ENCODE data around the gene FRMPD2.

FRMPD2 gene

GRCh38 chr10:48242171-48242904 is 32.2 kb downstream of the FRMPD2 start:
- no peak overlapping the region for H3K4me3 ChIP-seq (ENCODE audit: insufficient read depth, low read depth, low read length)
- 90 to 91% methylated on average over 15 of the region's 15 CpGs for WGBS, 2 experiments
- H3K36me3 ChIP-seq (ENCODE audit: control insufficient read depth, insufficient read depth, low read length), result no peaks in the 10 kb centered on the region
- no peak overlapping the region for H3K27ac ChIP-seq (ENCODE audit: insufficient read depth, low read depth, low read length, poor library complexity, severe bottlenecking)
- H3K4me1 ChIP-seq (ENCODE audit: control insufficient read depth, insufficient read depth, low read length), result no peaks in the 10 kb centered on the region
- H3K27me3 ChIP-seq (ENCODE audit: control insufficient read depth, insufficient read depth, low read length, poor library complexity, severe bottlenecking), result no peaks in the 10 kb centered on the region
- H3K9me3 ChIP-seq (ENCODE audit: control insufficient read depth, low read length), result no peaks in the 10 kb centered on the region

DNA sequence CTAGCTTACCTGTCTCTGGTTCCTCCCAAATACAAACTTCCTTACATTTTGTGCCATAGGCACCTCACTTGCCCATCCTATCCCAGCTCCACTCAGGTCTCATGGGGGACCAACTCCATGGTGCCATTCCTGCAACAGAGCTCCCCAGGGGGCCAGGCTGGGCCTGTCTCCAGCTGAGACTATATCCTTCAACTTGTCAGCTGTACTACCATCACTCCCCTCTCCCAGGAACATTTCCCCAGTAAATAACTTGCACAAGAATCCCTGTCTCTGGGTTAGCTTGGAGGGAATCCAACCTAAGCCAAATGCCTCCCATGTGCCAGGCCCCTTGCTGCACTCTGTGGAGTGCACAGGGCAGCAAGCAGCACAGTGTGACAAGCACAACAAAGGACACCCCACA is 33.2 kb downstream of the FRMPD2 start:
- H3K36me3 ChIP-seq (ENCODE audit: control insufficient read depth, insufficient read depth, low read length), result no peaks in the 10 kb centered on the region
- no peak overlapping the region for H3K4me3 ChIP-seq (ENCODE audit: insufficient read depth, low read depth, low read length)
- H3K27me3 ChIP-seq (ENCODE audit: control insufficient read depth, insufficient read depth, low read length, poor library complexity, severe bottlenecking), result no peaks in the 10 kb centered on the region
- no peaks in the 10 kb centered on the region for H3K4me1 ChIP-seq (ENCODE audit: control insufficient read depth, insufficient read depth, low read length)
- H3K9me3 ChIP-seq (ENCODE audit: control insufficient read depth, low read length), result no peaks in the 10 kb centered on the region
- no peak overlapping the region for H3K27ac ChIP-seq (ENCODE audit: insufficient read depth, low read depth, low read length, poor library complexity, severe bottlenecking)

- Histone ChIP-seq H3K36me3 (ENCODE audit: control insufficient read depth, insufficient read depth, low read length) (no peaks in the 10 kb centered on the region), H3K27me3 (ENCODE audit: control insufficient read depth, insufficient read depth, low read length, poor library complexity, severe bottlenecking) (no peaks in the 10 kb centered on the region), H3K4me1 (ENCODE audit: control insufficient read depth, insufficient read depth, low read length) (no peaks in the 10 kb centered on the region), H3K27ac (ENCODE audit: insufficient read depth, low read depth, low read length, poor library complexity, severe bottlenecking) (no peak overlapping the region), H3K9me3 (ENCODE audit: control insufficient read depth, low read length) (no peaks in the 10 kb centered on the region), H3K4me3 (ENCODE audit: insufficient read depth, low read depth, low read length) (no peak overlapping the region)
- 93 to 95% methylated on average over 7 of the region's 7 CpGs for WGBS, 2 experiments
These were observed 34.3 kb downstream of the FRMPD2 start for GRCh38 chr10:48240196-48240595.

- Histone ChIP-seq H3K4me1 (ENCODE audit: control insufficient read depth, insufficient read depth, low read length) (no peaks in the 10 kb centered on the region), H3K4me3 (ENCODE audit: insufficient read depth, low read depth, low read length) (no peak overlapping the region), H3K27ac (ENCODE audit: insufficient read depth, low read depth, low read length, poor library complexity, severe bottlenecking) (no peak overlapping the region), H3K36me3 (ENCODE audit: control insufficient read depth, insufficient read depth, low read length) (no peaks in the 10 kb centered on the region), H3K27me3 (ENCODE audit: control insufficient read depth, insufficient read depth, low read length, poor library complexity, severe bottlenecking) (no peaks in the 10 kb centered on the region), H3K9me3 (ENCODE audit: control insufficient read depth, low read length) (no peaks in the 10 kb centered on the region)
- WGBS, 2 experiments, result 92 to 94% methylated on average over 2 of the region's 2 CpGs
These were observed 34.9 kb downstream of the FRMPD2 start for GRCh38 chr10:48239618-48240017.

DNA sequence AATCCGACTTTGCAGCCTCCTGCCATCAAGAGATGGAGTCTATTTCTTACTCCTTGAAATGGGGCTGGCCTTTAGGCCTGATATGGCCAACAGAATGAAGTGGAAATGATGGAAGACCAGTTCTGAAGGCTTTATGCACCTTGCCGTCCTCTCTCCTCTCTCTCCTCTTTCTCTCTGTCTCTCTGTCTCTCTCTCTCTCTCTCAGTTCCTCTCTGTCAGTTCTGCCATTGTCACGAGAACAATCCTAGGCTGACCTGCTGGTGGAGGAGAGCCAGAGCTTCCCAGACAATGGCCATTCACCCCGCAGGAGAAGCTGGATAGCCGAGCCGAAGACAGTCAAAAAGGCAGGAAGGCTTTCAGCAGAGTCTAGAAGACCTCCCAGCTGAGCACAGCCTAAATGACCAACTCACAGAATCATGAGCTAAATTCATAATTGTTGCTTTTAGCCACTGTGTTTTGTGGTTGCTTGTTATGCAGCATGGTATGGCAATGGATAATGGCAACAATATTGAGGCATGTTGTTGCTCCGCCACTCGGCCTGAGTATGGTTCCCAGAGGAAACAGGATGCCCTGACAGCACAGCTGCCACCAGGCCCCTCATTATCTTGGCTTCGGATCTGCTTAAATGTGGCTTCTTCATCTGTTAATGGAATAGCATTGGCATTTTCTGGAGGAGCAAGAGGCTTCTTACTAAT is 35.5 kb downstream of the FRMPD2 start:
- WGBS, 2 experiments, result 70 to 74% methylated on average over 9 of the region's 9 CpGs

GRCh38 chr10:48237259-48238250 is 36.9 kb downstream of the FRMPD2 start:
- H3K9me3 ChIP-seq (ENCODE audit: control insufficient read depth, low read length), result no peaks in the 10 kb centered on the region
- WGBS, 2 experiments, result 94 to 95% methylated on average over 16 of the region's 16 CpGs
- H3K4me3 ChIP-seq (ENCODE audit: insufficient read depth, low read depth, low read length), result no peak overlapping the region
- no peak overlapping the region for H3K27ac ChIP-seq (ENCODE audit: insufficient read depth, low read depth, low read length, poor library complexity, severe bottlenecking)
- no peaks in the 10 kb centered on the region for H3K27me3 ChIP-seq (ENCODE audit: control insufficient read depth, insufficient read depth, low read length, poor library complexity, severe bottlenecking)
- H3K4me1 ChIP-seq (ENCODE audit: control insufficient read depth, insufficient read depth, low read length), result no peaks in the 10 kb centered on the region
- H3K36me3 ChIP-seq (ENCODE audit: control insufficient read depth, insufficient read depth, low read length), result no peaks in the 10 kb centered on the region

More for the DNA sequence above, 35.5 kb downstream of the FRMPD2 start:
- Histone ChIP-seq H3K4me3 (ENCODE audit: insufficient read depth, low read depth, low read length) (no peak overlapping the region), H3K4me1 (ENCODE audit: control insufficient read depth, insufficient read depth, low read length) (no peaks in the 10 kb centered on the region), H3K27me3 (ENCODE audit: control insufficient read depth, insufficient read depth, low read length, poor library complexity, severe bottlenecking) (no peaks in the 10 kb centered on the region), H3K27ac (ENCODE audit: insufficient read depth, low read depth, low read length, poor library complexity, severe bottlenecking) (no peak overlapping the region), H3K9me3 (ENCODE audit: control insufficient read depth, low read length) (no peaks in the 10 kb centered on the region), H3K36me3 (ENCODE audit: control insufficient read depth, insufficient read depth, low read length) (no peaks in the 10 kb centered on the region)

GRCh38 chr10:48236199-48236621 is 38.3 kb downstream of the FRMPD2 start:
- no peak overlapping the region for H3K4me3 ChIP-seq (ENCODE audit: insufficient read depth, low read depth, low read length)
- no peaks in the 10 kb centered on the region for H3K4me1 ChIP-seq (ENCODE audit: control insufficient read depth, insufficient read depth, low read length)
- WGBS, 2 experiments, result 77 to 79% methylated on average over 6 of the region's 6 CpGs
- H3K27ac ChIP-seq (ENCODE audit: insufficient read depth, low read depth, low read length, poor library complexity, severe bottlenecking), result no peak overlapping the region
- no peaks in the 10 kb centered on the region for H3K36me3 ChIP-seq (ENCODE audit: control insufficient read depth, insufficient read depth, low read length)
- H3K27me3 ChIP-seq (ENCODE audit: control insufficient read depth, insufficient read depth, low read length, poor library complexity, severe bottlenecking), result no peaks in the 10 kb centered on the region
- H3K9me3 ChIP-seq (ENCODE audit: control insufficient read depth, low read length), result no peaks in the 10 kb centered on the region

DNA sequence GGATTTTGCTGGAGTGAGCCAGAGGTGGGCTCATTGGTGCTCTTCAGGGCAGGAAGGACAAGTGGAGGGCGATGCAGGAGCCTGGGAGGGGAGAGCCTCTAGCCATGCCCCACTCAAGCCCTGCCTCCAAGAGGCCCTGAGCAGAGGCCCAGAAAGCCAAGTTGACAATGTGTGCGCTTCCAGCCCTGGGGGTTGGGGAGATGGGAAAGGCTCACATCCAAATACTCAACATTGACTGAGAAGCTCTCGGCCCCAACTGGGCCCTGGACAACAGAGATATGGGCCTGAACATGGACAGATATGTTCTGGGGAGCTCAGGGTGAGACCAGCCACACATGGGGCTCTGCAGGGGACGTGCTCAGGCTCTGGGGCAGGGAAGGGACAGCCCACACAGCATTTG is 39.0 kb downstream of the FRMPD2 start:
- Histone ChIP-seq H3K9me3 (ENCODE audit: control insufficient read depth, low read length) (no peaks in the 10 kb centered on the region), H3K4me3 (ENCODE audit: insufficient read depth, low read depth, low read length) (no peak overlapping the region), H3K36me3 (ENCODE audit: control insufficient read depth, insufficient read depth, low read length) (no peaks in the 10 kb centered on the region), H3K27me3 (ENCODE audit: control insufficient read depth, insufficient read depth, low read length, poor library complexity, severe bottlenecking) (no peaks in the 10 kb centered on the region), H3K27ac (ENCODE audit: insufficient read depth, low read depth, low read length, poor library complexity, severe bottlenecking) (no peak overlapping the region), H3K4me1 (ENCODE audit: control insufficient read depth, insufficient read depth, low read length) (no peaks in the 10 kb centered on the region)
- 90 to 93% methylated on average over 4 of the region's 4 CpGs for WGBS, 2 experiments

- H3K27me3 ChIP-seq (ENCODE audit: control insufficient read depth, insufficient read depth, low read length, poor library complexity, severe bottlenecking), result no peaks in the 10 kb centered on the region
- H3K36me3 ChIP-seq (ENCODE audit: control insufficient read depth, insufficient read depth, low read length), result no peaks in the 10 kb centered on the region
- no peak overlapping the region for H3K4me3 ChIP-seq (ENCODE audit: insufficient read depth, low read depth, low read length)
- WGBS, 2 experiments, result 93 to 96% methylated on average over 4 of the region's 4 CpGs
- no peaks in the 10 kb centered on the region for H3K9me3 ChIP-seq (ENCODE audit: control insufficient read depth, low read length)
- no peaks in the 10 kb centered on the region for H3K4me1 ChIP-seq (ENCODE audit: control insufficient read depth, insufficient read depth, low read length)
- no peak overlapping the region for H3K27ac ChIP-seq (ENCODE audit: insufficient read depth, low read depth, low read length, poor library complexity, severe bottlenecking)
These were observed 39.7 kb downstream of the FRMPD2 start for GRCh38 chr10:48234787-48235186.

DNA sequence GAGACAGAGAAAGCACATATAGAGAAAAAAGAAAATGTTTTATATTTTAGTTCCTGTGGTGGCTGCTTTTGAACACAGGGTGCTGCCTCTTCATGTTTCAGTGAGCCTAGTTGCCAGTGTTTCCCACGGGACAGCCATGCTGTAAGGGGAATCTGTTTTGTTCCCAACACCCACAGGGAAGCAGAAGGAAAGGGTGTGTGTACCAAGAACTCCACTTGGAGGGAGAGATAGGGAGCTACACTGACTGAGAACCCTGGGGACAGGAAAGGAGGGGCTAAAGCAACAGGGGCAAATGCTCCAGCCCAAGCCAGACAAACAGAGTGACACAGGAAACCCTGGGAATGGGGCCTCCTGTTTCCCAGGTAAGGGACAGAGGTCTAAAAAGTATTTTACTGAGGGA is 40.2 kb downstream of the FRMPD2 start:
- WGBS, 2 experiments, result 87 to 91% methylated on average over 1 of the region's 1 CpG
- no peaks in the 10 kb centered on the region for H3K9me3 ChIP-seq (ENCODE audit: control insufficient read depth, low read length)
- no peaks in the 10 kb centered on the region for H3K27me3 ChIP-seq (ENCODE audit: control insufficient read depth, insufficient read depth, low read length, poor library complexity, severe bottlenecking)
- no peak overlapping the region for H3K27ac ChIP-seq (ENCODE audit: insufficient read depth, low read depth, low read length, poor library complexity, severe bottlenecking)
- no peaks in the 10 kb centered on the region for H3K4me1 ChIP-seq (ENCODE audit: control insufficient read depth, insufficient read depth, low read length)
- H3K4me3 ChIP-seq (ENCODE audit: insufficient read depth, low read depth, low read length), result no peak overlapping the region
- no peaks in the 10 kb centered on the region for H3K36me3 ChIP-seq (ENCODE audit: control insufficient read depth, insufficient read depth, low read length)

All from ectodermal cell (in vitro differentiated cells).